Adrenal gland (tissue), 12 donors: ENCODE measurements around the gene RPS6KA5. TPM values are rescaled to one million over a fixed set of nuclear protein-coding genes. Genes with fewer than 3 reads are reported as not detected.

ENCODE experiments used
- DNase-seq, 7 donors: peaks; one replicate each; pipeline ENCODE4 v3.0.0-alpha.2; 2019 to 2020
- H3K27ac ChIP-seq, 5 donors: fragments of 200-600 bp; sonication (generic) in 4 of 5; 1 replicate in 3 of 5; 2 replicates in 2 of 5; pipeline versions ENCODE4 v1.5.1 to v1.8.0; 2016 to 2020; ENCODE audit warnings: mild to moderate bottlenecking in 1 of 5
- H3K27me3 ChIP-seq: fragments of 200-600 bp; 2 replicates; pipeline ENCODE4 v1.8.0; 2021
- H3K36me3 ChIP-seq, 2 donors: fragments of 200-600 bp; replicated peaks in 1 of 2; 1 replicate in 1 of 2; 2 replicates in 1 of 2; pipeline versions ENCODE4 v1.5.1 to v1.8.0; 2018 to 2022
- H3K4me1 ChIP-seq, 2 donors: fragments of 200-600 bp; replicated peaks in 1 of 2; 1 replicate in 1 of 2; 2 replicates in 1 of 2; pipeline versions ENCODE4 v1.5.1 to v1.8.0; 2018 to 2021
- H3K4me3 ChIP-seq, 4 donors: fragments of 200-600 bp; sonication (generic) in 3 of 4; one replicate each; pipeline ENCODE4 v1.5.1; 2016 to 2018
- H3K9me3 ChIP-seq, 3 donors: fragments of 200-600 bp; sonication (generic) in 1 of 3; replicated peaks in 1 of 3; 1 replicate in 2 of 3; 2 replicates in 1 of 3; pipeline versions ENCODE4 v1.5.1 to v1.8.0; 2016 to 2021
- POLR2A ChIP-seq, 2 donors: fragments of 450-650 bp; IDR thresholded peaks; one replicate each; pipeline ENCODE4 v1.6.1; 2017; ENCODE audit warnings: antibody characterized with exemption in 2 of 2, mild to moderate bottlenecking in 2 of 2, moderate library complexity in 1 of 2
- WGBS, 4 donors: extraction: QIAGEN DNeasy Blood & Tissue Kit in 2 of 4; methylation state at CpG; one replicate each; pipeline versions ENCODE4 v1.1.5 to v1.1.7; 2013 to 2017; 5-methylcytosine and 5-hydroxymethylcytosine counted together
- intact Hi-C, 2 donors: fragments of 100-400 bp; cut with DNase I; formaldehyde crosslinking; loops; one replicate each; pipeline versions ENCODE4 v1.14.1 to v1.15.0; 2022 to 2023
- polyA plus RNA-seq, 3 donors: library from polyadenylated mRNA; stranded (reverse); fragments of 200-250 nt in 2 of 3; fragments of 350-450 nt in 1 of 3; fragmentation: Illumina TruSeq in 1 of 3; extraction: RNeasy Lipid Tissue Mini Kit (QIAGEN cat#74804) in 1 of 3; gene quantifications; one replicate each; pipeline ENCODE4 v1.2.3, GENCODE V29; 2013 to 2014
- total RNA-seq, 9 donors: library from RNA; depleted of rRNA in 4 of 9; stranded (reverse); fragments of >200 nt in 4 of 9; fragments of 120-200 nt in 1 of 9; fragmentation: NEBNext Ultra II Directional in 1 of 9; extraction: Animal tissue kit (Norgen Biotek cat#: 25700) in 1 of 9; gene quantifications; one replicate each; pipeline versions ENCODE4 v1.1.0 to v1.2.4, GENCODE V29; 2013 to 2023
- TF ChIP-seq, protein P1 (sequence below), 6 experiments: fragments of 450-650 bp in 4 of 6; fragments of 200-600 bp in 2 of 6; sonication (generic) in 1 of 6; IDR thresholded peaks; 1 replicate in 5 of 6; 2 replicates in 1 of 6; pipeline versions ENCODE4 v1.5.1 to v1.8.0; 2016 to 2021; ENCODE audit warnings: antibody characterized with exemption in 6 of 6, mild to moderate bottlenecking in 2 of 6, moderate library complexity in 1 of 6
- donor health status: healthy with polysubstance abuse.
- donor health status: Bipolar disorder and iron deficiency.
- donor health status: DM: yes; HTN: yes; CAD: no.
- donor health status: DM: no; HTN: no; CAD: no.
- donor health status: DM: no; HTN: no; CAD: no.
- donor health status: DM: yes; HTN: yes; CAD: no.

The RPS6KA5 gene
- total and polyA plus RNA-seq, 12 donors = 0.27 to 5.5 (median 1.8) TPM

DNA sequence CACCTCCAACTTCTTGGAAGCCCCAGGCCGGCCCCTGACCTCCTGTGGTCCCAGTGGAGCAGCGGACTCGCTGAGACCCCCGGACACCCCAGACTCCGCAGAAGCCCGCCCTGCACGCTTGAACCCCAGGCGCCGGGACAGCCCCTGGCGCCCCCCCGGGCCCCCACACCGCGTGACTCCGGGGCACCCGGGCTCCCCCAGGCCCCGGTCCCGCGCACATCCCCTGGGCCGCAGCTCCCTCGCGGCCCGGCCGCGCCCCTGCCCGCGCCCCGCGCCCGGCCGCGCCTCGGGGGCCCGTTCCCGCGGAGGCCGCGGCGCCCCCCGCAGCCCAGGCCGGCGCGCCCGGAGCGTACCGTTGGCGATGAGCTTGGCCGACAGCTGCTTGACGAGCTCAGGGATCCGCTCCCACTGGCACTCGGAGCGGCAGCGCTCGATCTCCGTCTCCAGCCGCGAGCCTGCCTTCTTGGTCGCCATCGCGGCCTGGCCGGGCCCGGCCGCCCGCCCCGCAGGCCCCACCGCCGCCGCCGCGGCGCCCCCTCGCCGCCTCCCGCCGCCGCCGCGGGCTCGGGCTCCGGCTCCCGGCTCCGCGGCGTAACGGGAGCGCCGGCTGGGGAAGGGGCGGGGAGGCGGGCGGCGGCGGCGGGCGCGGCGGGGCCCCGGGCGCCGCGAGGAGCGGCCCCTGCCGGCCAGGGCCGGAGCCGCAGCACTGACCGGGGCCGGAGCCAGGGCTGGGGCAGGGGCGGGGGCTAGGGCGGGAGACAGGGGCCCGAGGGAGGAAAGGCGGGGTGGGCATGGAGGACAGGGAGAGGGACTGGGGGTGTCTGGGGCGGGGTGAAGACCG, 244.4 kb downstream of the RPS6KA5 start, which contains the start of gene TTC7B:
Gene TTC7B (minus strand): TSS at position 609 of the 841 bp plus-strand sequence. CDS start 135 bp downstream, at position 474.
- WGBS, 4 donors = 0 to 11% (median 4%) methylated on average over 3 to 110 of the region's 111 CpGs
- H3K36me3 ChIP-seq = no peaks in the 10 kb centered on the region

DNA sequence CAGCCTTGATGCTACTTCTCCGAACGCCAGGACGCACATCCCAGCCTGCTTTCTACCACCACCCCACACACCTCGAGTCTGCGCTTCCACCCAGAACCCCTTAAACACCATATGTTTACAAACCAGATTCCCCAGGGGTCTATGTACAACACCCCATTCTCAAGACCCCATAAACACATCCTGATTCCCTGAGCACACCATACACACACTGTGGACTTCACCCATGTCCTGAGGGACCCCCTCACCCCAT, 244.9 kb downstream of the RPS6KA5 start:
- Histone ChIP-seq H3K36me3 (no peaks in the 10 kb centered on the region), H3K4me1 (peaks cover 4 to 14% of the 10 kb centered on the region in 2 donors), H3K27ac (no peak overlapping the region), H3K4me3 (peak overlapping the region in 2 of 4 donors; percentile 37 to 85), H3K9me3 (no peaks in the 10 kb centered on the region), H3K27me3 (no peaks in the 10 kb centered on the region)
- intact Hi-C loops = no loop called here
- TF ChIP-seq, protein P1, sequence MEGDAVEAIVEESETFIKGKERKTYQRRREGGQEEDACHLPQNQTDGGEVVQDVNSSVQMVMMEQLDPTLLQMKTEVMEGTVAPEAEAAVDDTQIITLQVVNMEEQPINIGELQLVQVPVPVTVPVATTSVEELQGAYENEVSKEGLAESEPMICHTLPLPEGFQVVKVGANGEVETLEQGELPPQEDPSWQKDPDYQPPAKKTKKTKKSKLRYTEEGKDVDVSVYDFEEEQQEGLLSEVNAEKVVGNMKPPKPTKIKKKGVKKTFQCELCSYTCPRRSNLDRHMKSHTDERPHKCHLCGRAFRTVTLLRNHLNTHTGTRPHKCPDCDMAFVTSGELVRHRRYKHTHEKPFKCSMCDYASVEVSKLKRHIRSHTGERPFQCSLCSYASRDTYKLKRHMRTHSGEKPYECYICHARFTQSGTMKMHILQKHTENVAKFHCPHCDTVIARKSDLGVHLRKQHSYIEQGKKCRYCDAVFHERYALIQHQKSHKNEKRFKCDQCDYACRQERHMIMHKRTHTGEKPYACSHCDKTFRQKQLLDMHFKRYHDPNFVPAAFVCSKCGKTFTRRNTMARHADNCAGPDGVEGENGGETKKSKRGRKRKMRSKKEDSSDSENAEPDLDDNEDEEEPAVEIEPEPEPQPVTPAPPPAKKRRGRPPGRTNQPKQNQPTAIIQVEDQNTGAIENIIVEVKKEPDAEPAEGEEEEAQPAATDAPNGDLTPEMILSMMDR (IDR thresholded peaks at IDR 0.05) = no peak
- no peak for TF ChIP-seq POLR2A (IDR thresholded peaks at IDR 0.05)
- WGBS, 4 donors = 15 to 26% (median 24%) methylated on average over 5 of the region's 5 CpGs
- no peak for DNase-seq

More for the DNA sequence above, 244.4 kb downstream of the RPS6KA5 start, which contains the start of gene TTC7B:
- DNase-seq = peak in 5 of 7 donors; percentile 31 to 59 (median 38)
- no peaks in the 10 kb centered on the region for H3K27me3 ChIP-seq
- TF ChIP-seq, protein P1 (IDR thresholded peaks at IDR 0.05) = peak in 1 of 6 experiments; percentile 35
- TF ChIP-seq POLR2A (IDR thresholded peaks at IDR 0.05) = no peak
- intact Hi-C loops = no loop called here
- peak within 1 kb of the TSS in 2 of 4 donors; percentile 37 to 85 for H3K4me3 ChIP-seq
- H3K4me1 ChIP-seq = peaks cover 4 to 14% of the 10 kb centered on the region in 2 donors
- peak within 1 kb of the TSS in 1 of 5 donors; percentile 61 for H3K27ac ChIP-seq
- H3K9me3 ChIP-seq = no peaks in the 10 kb centered on the region

- H3K27ac ChIP-seq = no peak overlapping the region
- WGBS, 4 donors = 73 to 79% (median 75%) methylated on average over 12 to 13 of the region's 13 CpGs
Measured at GRCh38 chr14:90814806-90815571, 245.5 kb downstream of the RPS6KA5 start.

More at GRCh38 chr14:90814806-90815571, 245.5 kb downstream of the RPS6KA5 start:
- TF ChIP-seq, protein P1 (IDR thresholded peaks at IDR 0.05) = no peak
- no peak for TF ChIP-seq POLR2A (IDR thresholded peaks at IDR 0.05)
- Histone ChIP-seq H3K9me3 (no peaks in the 10 kb centered on the region), H3K4me3 (peak overlapping the region in 2 of 4 donors; percentile 37 to 85), H3K4me1 (peaks cover 4 to 14% of the 10 kb centered on the region in 2 donors), H3K27me3 (no peaks in the 10 kb centered on the region), H3K36me3 (no peaks in the 10 kb centered on the region)
- intact Hi-C loops = no loop called here
- no peak for DNase-seq
